Thoracic aorta (tissue), 2 donors: ENCODE measurements around the gene LRRC72. TPM values are rescaled to one million over a fixed set of nuclear protein-coding genes. Genes with fewer than 3 reads are reported as not detected.

ENCODE experiments used
- ATAC-seq: fragments of 150-250 bp; one replicate; pipeline ENCODE4 v1.8.0; 2017; ENCODE audit warnings: low read depth; ENCODE audit not compliant: insufficient number of reproducible peaks, low FRiP score
- DNase-seq: peaks from one replicate; pipeline ENCODE4 v3.0.0-alpha.2; 2020; ENCODE audit warnings: low spot score
- H3K27ac ChIP-seq, 2 donors: fragments of 200-600 bp; sonication (generic); 1 replicate in 1 of 2; 2 replicates in 1 of 2; pipeline ENCODE4 v1.5.1; 2016; ENCODE audit warnings: mild to moderate bottlenecking in 2 of 2, moderate library complexity in 2 of 2
- H3K27me3 ChIP-seq: fragments of 200-600 bp; sonication (generic); replicated peaks from 2 replicates; pipeline ENCODE4 v1.6.0; 2016; ENCODE audit warnings: mild to moderate bottlenecking; ENCODE audit not compliant: insufficient read depth
- H3K36me3 ChIP-seq: fragments of 200-600 bp; sonication (generic); one replicate; pipeline ENCODE4 v1.5.1; 2016
- H3K4me1 ChIP-seq, 2 donors: fragments of 200-600 bp; sonication (generic); 1 replicate in 1 of 2; 2 replicates in 1 of 2; pipeline versions ENCODE4 v1.5.1 to v1.6.0; 2016; ENCODE audit warnings: low read depth in 2 of 2, mild to moderate bottlenecking in 1 of 2; ENCODE audit not compliant: control insufficient read depth in 1 of 2
- H3K4me3 ChIP-seq: fragments of 200-600 bp; sonication (generic); 2 replicates; pipeline ENCODE4 v1.5.1; 2016; ENCODE audit warnings: mild to moderate bottlenecking
- H3K9me3 ChIP-seq: fragments of 200-600 bp; sonication (generic); 2 replicates; pipeline ENCODE4 v1.5.1; 2016
- total RNA-seq, 2 donors: library from RNA; depleted of rRNA; stranded (reverse); fragments of >200 nt; gene quantifications; one replicate each; pipeline versions ENCODE4 v1.1.0 to v1.2.3, GENCODE V29; 2016
- TF ChIP-seq, protein P1 (sequence below): fragments of 200-600 bp; sonication (generic); IDR thresholded peaks from one replicate; pipeline ENCODE4 v1.5.1; 2019; ENCODE audit warnings: antibody characterized with exemption

The LRRC72 gene
- total RNA-seq, 2 donors from 2014 or later: not detected

DNA sequence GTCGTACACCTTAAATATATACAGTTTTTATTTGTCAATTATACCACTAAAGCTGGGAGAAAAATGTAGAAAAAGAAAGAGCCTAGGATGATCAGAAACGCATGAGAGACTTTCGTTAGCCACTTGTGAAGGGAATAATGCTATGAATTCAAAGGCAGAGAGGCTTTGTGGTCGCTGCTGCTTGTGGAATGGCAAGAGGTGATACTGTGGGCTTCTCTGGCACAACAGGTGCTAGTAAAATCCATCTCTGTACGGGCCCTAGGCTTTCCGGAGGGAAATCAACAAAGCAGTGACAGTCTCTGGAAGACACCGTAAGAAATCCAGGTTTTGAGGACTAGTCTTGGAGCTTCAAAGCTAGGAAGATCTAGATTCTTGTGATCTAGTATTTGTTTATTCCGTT, 52.6 kb downstream of the LRRC72 start:
- ATAC-seq: no peak
- Histone ChIP-seq H3K4me3 (no peak overlapping the region), H3K27ac (no peak overlapping the region), H3K36me3 (no peaks in the 10 kb centered on the region), H3K4me1 (peaks cover 0 to 6% of the 10 kb centered on the region in 2 donors), H3K27me3 (no peaks in the 10 kb centered on the region), H3K9me3 (no peaks in the 10 kb centered on the region)
- DNase-seq: no peak
- TF ChIP-seq, protein P1, sequence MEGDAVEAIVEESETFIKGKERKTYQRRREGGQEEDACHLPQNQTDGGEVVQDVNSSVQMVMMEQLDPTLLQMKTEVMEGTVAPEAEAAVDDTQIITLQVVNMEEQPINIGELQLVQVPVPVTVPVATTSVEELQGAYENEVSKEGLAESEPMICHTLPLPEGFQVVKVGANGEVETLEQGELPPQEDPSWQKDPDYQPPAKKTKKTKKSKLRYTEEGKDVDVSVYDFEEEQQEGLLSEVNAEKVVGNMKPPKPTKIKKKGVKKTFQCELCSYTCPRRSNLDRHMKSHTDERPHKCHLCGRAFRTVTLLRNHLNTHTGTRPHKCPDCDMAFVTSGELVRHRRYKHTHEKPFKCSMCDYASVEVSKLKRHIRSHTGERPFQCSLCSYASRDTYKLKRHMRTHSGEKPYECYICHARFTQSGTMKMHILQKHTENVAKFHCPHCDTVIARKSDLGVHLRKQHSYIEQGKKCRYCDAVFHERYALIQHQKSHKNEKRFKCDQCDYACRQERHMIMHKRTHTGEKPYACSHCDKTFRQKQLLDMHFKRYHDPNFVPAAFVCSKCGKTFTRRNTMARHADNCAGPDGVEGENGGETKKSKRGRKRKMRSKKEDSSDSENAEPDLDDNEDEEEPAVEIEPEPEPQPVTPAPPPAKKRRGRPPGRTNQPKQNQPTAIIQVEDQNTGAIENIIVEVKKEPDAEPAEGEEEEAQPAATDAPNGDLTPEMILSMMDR: no peak

DNA sequence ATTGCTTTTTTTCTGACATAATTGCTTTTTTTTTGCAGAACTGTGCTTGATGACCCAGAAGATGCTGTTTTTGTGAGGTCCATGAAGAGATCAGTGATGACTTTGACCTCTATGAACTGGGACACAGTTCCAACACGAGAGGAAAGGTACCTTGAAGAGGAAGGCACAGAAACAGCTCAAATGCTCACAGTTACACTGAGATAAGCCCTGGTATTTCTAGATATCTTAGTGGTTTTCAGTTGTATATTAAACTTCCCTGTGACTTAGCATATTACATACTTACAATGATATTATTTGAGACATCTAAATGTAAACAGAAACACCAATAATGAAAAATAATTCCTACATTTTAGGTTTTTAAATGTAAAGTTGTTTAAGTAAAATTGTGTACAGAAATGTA, 54.7 kb downstream of the LRRC72 start:
- ATAC-seq (no peak), DNase-seq (no peak)
- Histone ChIP-seq H3K27ac (no peak overlapping the region), H3K27me3 (no peaks in the 10 kb centered on the region), H3K36me3 (no peaks in the 10 kb centered on the region), H3K9me3 (no peaks in the 10 kb centered on the region), H3K4me1 (peaks cover 0 to 6% of the 10 kb centered on the region in 2 donors), H3K4me3 (no peak overlapping the region)
- TF ChIP-seq, protein P1: no peak

DNA sequence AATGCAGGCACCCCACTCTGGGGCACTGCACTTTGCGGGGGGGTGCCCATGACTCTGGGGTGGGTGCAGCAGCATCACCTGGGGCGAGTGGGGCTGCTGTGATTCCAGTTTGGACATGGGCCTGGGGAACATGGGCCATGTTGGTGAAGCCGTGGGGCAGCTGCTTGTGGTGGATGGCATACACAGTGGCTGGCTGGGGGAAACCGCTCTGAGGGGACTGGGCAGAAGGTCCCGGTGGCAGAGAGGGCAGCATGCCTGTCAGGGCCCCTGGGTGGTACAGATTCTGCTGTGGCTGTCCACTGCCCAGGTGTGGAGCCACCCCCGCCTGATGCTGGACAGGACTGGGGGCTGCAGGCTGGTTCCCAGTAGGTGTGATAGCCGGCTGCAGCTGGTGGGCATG, 57.2 kb downstream of the LRRC72 start:
- Histone ChIP-seq H3K27me3 (no peaks in the 10 kb centered on the region), H3K9me3 (no peaks in the 10 kb centered on the region), H3K27ac (no peak overlapping the region), H3K4me3 (no peak overlapping the region), H3K4me1 (peaks cover 0 to 6% of the 10 kb centered on the region in 2 donors), H3K36me3 (no peaks in the 10 kb centered on the region)
- TF ChIP-seq, protein P1: no peak
- DNase-seq (no peak), ATAC-seq (no peak)

DNA sequence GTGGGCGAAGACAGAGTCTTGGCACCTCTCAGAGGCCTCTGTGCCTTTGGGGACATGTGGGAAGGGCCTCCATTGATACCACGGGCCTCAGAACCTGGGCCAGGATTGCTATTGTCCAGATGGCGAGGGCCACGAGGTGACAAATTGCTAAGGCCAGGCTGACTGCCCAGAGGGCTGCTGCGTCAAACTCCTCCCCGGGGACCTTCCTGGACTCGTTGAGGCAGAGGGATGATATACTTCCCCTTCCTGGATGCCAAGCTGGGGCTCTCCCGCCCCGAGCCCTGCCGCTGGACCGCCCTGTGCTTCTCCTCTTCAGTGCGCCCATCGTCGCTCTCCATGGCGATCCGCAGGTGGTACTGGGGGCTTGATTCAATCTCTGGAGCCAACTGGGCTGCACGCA, 58.9 kb downstream of the LRRC72 start:
- DNase-seq (no peak), ATAC-seq (no peak)
- Histone ChIP-seq H3K36me3 (no peaks in the 10 kb centered on the region), H3K27me3 (no peaks in the 10 kb centered on the region), H3K4me1 (peaks cover 0 to 6% of the 10 kb centered on the region in 2 donors), H3K4me3 (no peak overlapping the region), H3K27ac (no peak overlapping the region), H3K9me3 (no peaks in the 10 kb centered on the region)
- TF ChIP-seq, protein P1: no peak

DNA sequence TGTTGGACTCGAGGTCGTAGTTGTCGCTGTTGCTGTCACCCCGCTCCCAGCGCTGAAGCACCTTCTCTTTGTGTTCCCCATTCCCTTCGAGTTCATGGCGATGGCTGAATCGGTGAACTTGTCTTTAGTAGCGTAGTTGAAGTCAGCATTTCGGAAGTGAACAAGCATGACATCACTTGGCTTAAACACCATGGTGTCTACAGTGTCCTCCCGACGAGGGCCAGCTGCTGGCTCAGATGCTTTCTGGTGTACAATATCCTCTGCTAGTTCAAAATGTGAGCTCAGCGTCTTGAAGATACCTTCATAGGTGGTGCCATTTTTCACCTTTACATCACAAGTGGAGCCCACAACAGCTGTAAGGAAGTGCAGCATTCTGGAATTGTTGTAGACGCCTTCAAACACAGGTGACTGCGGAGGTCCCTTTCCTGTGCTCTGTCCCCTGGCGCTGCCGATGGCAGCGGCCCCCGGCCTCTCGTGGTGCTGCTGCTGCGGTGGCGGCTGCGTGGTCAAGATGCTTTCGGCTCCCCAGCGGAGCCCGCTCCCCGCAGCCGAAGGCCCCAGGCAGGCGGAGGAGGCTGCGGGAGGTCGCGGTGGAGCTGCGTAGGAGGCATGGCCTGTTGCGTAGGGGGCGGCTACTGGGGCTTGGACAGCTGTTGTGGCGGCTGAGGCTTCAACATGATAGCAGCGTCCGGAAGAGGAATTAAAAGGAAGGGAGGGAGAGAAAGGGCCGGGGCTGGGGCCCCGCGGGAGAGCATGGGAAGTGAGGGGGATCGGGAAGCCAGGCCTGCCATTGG, 59.7 kb downstream of the LRRC72 start:
- Histone ChIP-seq H3K4me3 (no peak overlapping the region), H3K4me1 (peaks cover 0 to 6% of the 10 kb centered on the region in 2 donors), H3K27me3 (no peaks in the 10 kb centered on the region), H3K9me3 (no peaks in the 10 kb centered on the region), H3K27ac (no peak overlapping the region), H3K36me3 (no peaks in the 10 kb centered on the region)
- TF ChIP-seq, protein P1: no peak
- no peak for ATAC-seq
- DNase-seq: no peak
